Fibroblast of mammary gland (primary cell): Measurements from ENCODE around the gene LRIT1.

Experiments
- DNase-seq: peaks from one replicate; pipeline ENCODE4 v3.0.0-alpha.2; 2010; ENCODE audit warnings: low read depth
- H3K4me3 ChIP-seq: 2 replicates; pipeline ENCODE4 v1.5.1; 2011; ENCODE audit warnings: low read depth, mild to moderate bottlenecking, low read length, moderate library complexity; ENCODE audit not compliant: control insufficient read depth
- TF ChIP-seq, protein P1 (sequence below): conservative IDR thresholded peaks from 2 replicates; pipeline ENCODE4 v1.5.1; 2011; ENCODE audit warnings: low read depth, low read length, inconsistent platforms; ENCODE audit not compliant: control insufficient read depth, insufficient read depth

Gene LRIT1

GRCh38 chr10:84201244-84201606, 40.1 kb downstream of the LRIT1 start:
- DNase-seq, result no peak
- no peak overlapping the region for H3K4me3 ChIP-seq
- TF ChIP-seq, protein P1, sequence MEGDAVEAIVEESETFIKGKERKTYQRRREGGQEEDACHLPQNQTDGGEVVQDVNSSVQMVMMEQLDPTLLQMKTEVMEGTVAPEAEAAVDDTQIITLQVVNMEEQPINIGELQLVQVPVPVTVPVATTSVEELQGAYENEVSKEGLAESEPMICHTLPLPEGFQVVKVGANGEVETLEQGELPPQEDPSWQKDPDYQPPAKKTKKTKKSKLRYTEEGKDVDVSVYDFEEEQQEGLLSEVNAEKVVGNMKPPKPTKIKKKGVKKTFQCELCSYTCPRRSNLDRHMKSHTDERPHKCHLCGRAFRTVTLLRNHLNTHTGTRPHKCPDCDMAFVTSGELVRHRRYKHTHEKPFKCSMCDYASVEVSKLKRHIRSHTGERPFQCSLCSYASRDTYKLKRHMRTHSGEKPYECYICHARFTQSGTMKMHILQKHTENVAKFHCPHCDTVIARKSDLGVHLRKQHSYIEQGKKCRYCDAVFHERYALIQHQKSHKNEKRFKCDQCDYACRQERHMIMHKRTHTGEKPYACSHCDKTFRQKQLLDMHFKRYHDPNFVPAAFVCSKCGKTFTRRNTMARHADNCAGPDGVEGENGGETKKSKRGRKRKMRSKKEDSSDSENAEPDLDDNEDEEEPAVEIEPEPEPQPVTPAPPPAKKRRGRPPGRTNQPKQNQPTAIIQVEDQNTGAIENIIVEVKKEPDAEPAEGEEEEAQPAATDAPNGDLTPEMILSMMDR, result no peak

GRCh38 chr10:84200537-84201243, 40.7 kb downstream of the LRIT1 start:
- no peak for DNase-seq
- TF ChIP-seq, protein P1, result no peak
- H3K4me3 ChIP-seq, result no peak overlapping the region

DNA sequence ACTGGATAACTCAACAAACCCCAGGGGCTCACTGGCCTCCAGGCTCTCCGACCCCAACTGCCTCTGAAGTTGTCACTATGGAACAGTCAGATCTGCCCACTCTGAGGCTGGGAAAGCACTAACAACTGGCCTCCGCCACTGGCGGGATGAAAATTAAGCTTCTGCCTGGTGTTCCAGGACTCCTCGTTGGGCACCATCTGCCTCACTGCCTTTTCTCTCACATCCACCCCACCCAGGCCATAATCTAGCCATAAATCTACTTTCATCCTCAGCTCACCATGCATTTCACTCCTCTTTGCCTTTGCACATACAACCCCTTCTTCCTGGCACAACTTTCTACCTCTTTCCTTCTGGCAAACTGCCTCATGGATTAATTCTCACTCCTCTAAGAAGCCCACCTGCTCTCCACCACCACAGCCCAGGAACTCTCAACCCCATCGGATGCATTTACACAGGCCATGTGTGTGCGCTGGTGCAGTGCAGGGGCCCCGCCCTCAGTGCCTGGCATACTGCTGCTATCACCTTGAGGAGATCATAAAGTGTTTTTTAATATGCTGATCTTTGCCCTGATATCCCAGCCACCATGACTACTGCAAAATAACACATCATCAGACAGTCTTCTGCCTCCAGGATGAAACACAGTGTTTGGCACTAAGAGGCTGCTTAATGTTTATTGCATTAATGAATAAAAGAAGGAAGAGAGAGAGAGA, 43.0 kb downstream of the LRIT1 start:
- no peak for DNase-seq
- TF ChIP-seq, protein P1, result no peak
- H3K4me3 ChIP-seq, result no peak overlapping the region

GRCh38 chr10:84197643-84198042, 43.7 kb downstream of the LRIT1 start:
- H3K4me3 ChIP-seq, result no peak overlapping the region
- TF ChIP-seq, protein P1, result no peak
- no peak for DNase-seq

DNA sequence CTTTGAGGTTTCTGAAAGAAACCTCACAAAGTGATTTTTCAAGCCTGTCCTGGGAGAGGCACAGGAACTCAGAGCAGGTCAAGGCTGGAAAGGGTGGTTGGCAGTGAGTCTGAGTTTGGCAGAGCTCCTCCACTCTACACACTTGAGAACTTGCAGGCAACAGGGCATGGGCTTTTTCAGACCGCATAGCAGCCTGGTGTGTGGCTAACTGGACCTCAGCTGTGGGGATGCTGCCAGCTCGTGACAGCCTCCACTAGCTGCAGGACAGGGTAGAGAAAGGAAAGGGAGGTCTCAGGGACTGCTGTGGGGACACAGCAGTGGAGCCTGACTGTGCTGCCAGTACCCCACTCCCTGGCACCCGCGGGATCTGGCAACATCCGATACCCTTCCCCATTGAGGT, 44.4 kb downstream of the LRIT1 start:
- DNase-seq, result no peak
- TF ChIP-seq, protein P1, result no peak
- H3K4me3 ChIP-seq, result no peak overlapping the region

DNA sequence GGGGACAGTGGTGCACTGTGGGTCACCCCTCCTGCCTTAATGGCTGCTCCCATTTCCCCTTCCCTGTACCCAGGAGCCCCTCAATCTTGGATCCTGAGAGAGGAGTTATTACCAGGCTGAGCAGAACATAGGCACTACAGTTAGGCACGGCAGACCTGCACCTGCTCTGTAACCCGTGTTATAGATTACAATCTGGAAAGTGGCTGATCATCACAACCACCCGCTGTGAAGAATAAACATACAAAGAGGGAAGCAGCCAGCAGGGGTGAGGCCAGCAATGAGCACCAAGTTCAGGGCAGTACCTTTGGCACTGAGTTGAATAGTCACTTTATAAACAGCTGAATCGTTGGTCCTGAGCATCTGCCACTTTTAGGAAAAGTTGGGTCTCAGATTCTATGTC, 45.3 kb downstream of the LRIT1 start:
- no peak overlapping the region for H3K4me3 ChIP-seq
- TF ChIP-seq, protein P1, result no peak
- no peak for DNase-seq
